A549 (cell line): ENCODE results near the gene NAPA. TPM values are rescaled to one million over a fixed set of nuclear protein-coding genes. Genes with fewer than 3 reads are reported as not detected.

ENCODE experiments used
- ATAC-seq, 2 experiments: fragments of 200-7000 bp in 1 of 2; fragments of >200 bp in 1 of 2; cut with Nextera tagmentation in 1 of 2; cut with Tn5 transposase in 1 of 2; 3 replicates each; pipeline versions ENCODE4 v1.8.0 to v1.9.1; 2018 to 2020; ENCODE audit warnings: mild to moderate bottlenecking in 1 of 2, moderate library complexity in 1 of 2
- CTCF ChIA-PET: fragments of 300-600 bp; sonication (Branson Sonifier 250); formaldehyde crosslinking; extraction: SDS; loops from one replicate; lab custom pipeline; 2021; ENCODE audit warnings: antibody characterized with exemption, inconsistent platforms; lab: Yijun Ruan, JAX
- POLR2A ChIA-PET: fragments of 350-600 bp; formaldehyde crosslinking; extraction: SDS; loops from one replicate; lab custom pipeline; 2021; ENCODE audit warnings: antibody characterized with exemption, inconsistent platforms; lab: Yijun Ruan, JAX
- DNase-seq, 2 experiments: peaks; one replicate each; pipeline versions ENCODE4 v3.0.0 to v3.0.0-alpha.2; 2011 to 2016; ENCODE audit warnings: low read depth in 1 of 2, low spot score in 1 of 2
- FAIRE-seq: peaks from 2 replicates; lab custom pipeline; 2011; peaks lifted over from hg19 to GRCh38; lab: Jason Lieb, UNC
- H3K27ac ChIP-seq, 2 experiments: fragments of >200 bp; sonication (Bioruptor Twin); formaldehyde crosslinking; 3 replicates each; pipeline ENCODE4 v1.5.1; 2016 to 2017
- H3K4me1 ChIP-seq: fragments of >200 bp; sonication (Bioruptor Twin); formaldehyde crosslinking; 3 replicates; pipeline ENCODE4 v1.6.1; 2016
- H3K4me2 ChIP-seq: fragments of >200 bp; sonication (Bioruptor Twin); formaldehyde crosslinking; 3 replicates; pipeline ENCODE4 v1.6.1; 2016
- H3K4me3 ChIP-seq: fragments of >200 bp; sonication (Bioruptor Twin); formaldehyde crosslinking; 3 replicates; pipeline ENCODE4 v1.5.1; 2016
- H3K9me3 ChIP-seq: fragments of >200 bp; sonication (Bioruptor Twin); formaldehyde crosslinking; 3 replicates; pipeline ENCODE4 v1.6.1; 2016
- BCL3 ChIP-seq: fragments of >200 bp; sonication (Bioruptor Twin); formaldehyde crosslinking; IDR thresholded peaks from 3 replicates; pipeline ENCODE4 v1.6.1; 2016
- CHD2 ChIP-seq: fragments of 150-350 bp; IDR thresholded peaks from 2 replicates; pipeline ENCODE4 v1.6.1; 2014; ENCODE audit warnings: low read length; ENCODE audit not compliant: partially characterized antibody
- CTCF ChIP-seq: fragments of >200 bp; sonication (Bioruptor Twin); formaldehyde crosslinking; IDR thresholded peaks from 3 replicates; pipeline ENCODE4 v1.5.1; 2016
- EHF ChIP-seq: fragments of 250-450 bp; sonication (Bioruptor Pico); IDR thresholded peaks from 2 replicates; pipeline ENCODE4 v1.5.0; 2020; ENCODE audit warnings: mild to moderate bottlenecking
- EHMT2 ChIP-seq: fragments of 200-600 bp; sonication (generic); IDR thresholded peaks from 2 replicates; pipeline ENCODE4 v1.6.1; 2016; ENCODE audit warnings: antibody characterized with exemption, low read depth, mild to moderate bottlenecking, moderate library complexity
- FOSL2 ChIP-seq, 2 experiments: fragments of 450-650 bp in 1 of 2; fragments of >200 bp in 1 of 2; sonication (Bioruptor Twin) in 1 of 2; formaldehyde crosslinking; IDR thresholded peaks; 2 replicates each; pipeline versions ENCODE4 v1.5.0 to v1.6.1; 2016 to 2020; ENCODE audit warnings: mild to moderate bottlenecking in 1 of 2, moderate library complexity in 1 of 2
- GATA3 ChIP-seq: IDR thresholded peaks from 2 replicates; pipeline ENCODE4 v1.6.1; 2012; ENCODE audit warnings: borderline replicate concordance
- HDAC2 ChIP-seq: fragments of 200-600 bp; sonication (generic); IDR thresholded peaks from 2 replicates; pipeline ENCODE4 v1.6.1; 2016
- HES2 ChIP-seq: fragments of >200 bp; sonication (Bioruptor Twin); formaldehyde crosslinking; IDR thresholded peaks from 2 replicates; pipeline ENCODE4 v1.6.1; 2016
- HEYL ChIP-seq: fragments of 250-450 bp; sonication (Bioruptor Pico); IDR thresholded peaks from 2 replicates; pipeline ENCODE4 v1.8.0; 2021; ENCODE audit warnings: mild to moderate bottlenecking, moderate library complexity
- HMGXB4 ChIP-seq: fragments of 250-450 bp; sonication (Bioruptor Pico); IDR thresholded peaks from 2 replicates; pipeline ENCODE4 v1.5.0; 2021; ENCODE audit warnings: mild to moderate bottlenecking, moderate library complexity, borderline replicate concordance
- HOXA7 ChIP-seq: fragments of 250-450 bp; sonication (Bioruptor Pico); IDR thresholded peaks from 2 replicates; pipeline ENCODE4 v1.5.0; 2020; ENCODE audit warnings: mild to moderate bottlenecking, moderate library complexity
- HOXB13 ChIP-seq: fragments of 250-450 bp; sonication (Bioruptor Pico); IDR thresholded peaks from 2 replicates; pipeline ENCODE4 v1.5.0; 2020; ENCODE audit warnings: low read depth, mild to moderate bottlenecking, moderate library complexity
- JUN ChIP-seq, 2 experiments: fragments of >200 bp; sonication (Bioruptor Twin); formaldehyde crosslinking; IDR thresholded peaks; 2 replicates in 1 of 2; 3 replicates in 1 of 2; pipeline ENCODE4 v1.6.1; 2016 to 2017
- KDM5A ChIP-seq: fragments of 200-600 bp; sonication (generic); IDR thresholded peaks from 2 replicates; pipeline ENCODE4 v1.6.1; 2016; ENCODE audit warnings: antibody characterized with exemption, mild to moderate bottlenecking
- NFE2L2 ChIP-seq: fragments of 150-350 bp; conservative IDR thresholded peaks from 2 replicates; pipeline ENCODE4 v1.6.1; 2014; ENCODE audit warnings: low read length
- NPAS2 ChIP-seq: fragments of 250-450 bp; sonication (Bioruptor Pico); IDR thresholded peaks from 2 replicates; pipeline ENCODE4 v1.8.0; 2022; ENCODE audit warnings: mild to moderate bottlenecking, moderate library complexity, borderline replicate concordance
- NR3C1 ChIP-seq: fragments of >200 bp; sonication (Bioruptor Twin); formaldehyde crosslinking; IDR thresholded peaks from 3 replicates; pipeline ENCODE4 v1.6.1; 2017
- RCOR1 ChIP-seq: fragments of 150-350 bp; IDR thresholded peaks from 2 replicates; pipeline ENCODE4 v1.6.1; 2014; ENCODE audit warnings: antibody characterized with exemption, low read length, low read depth
- RFX5 ChIP-seq: fragments of 450-650 bp; IDR thresholded peaks from 2 replicates; pipeline ENCODE4 v1.7.1; 2014; ENCODE audit warnings: antibody characterized with exemption, mild to moderate bottlenecking, moderate library complexity
- SREBF2 ChIP-seq: fragments of 450-650 bp; IDR thresholded peaks from 2 replicates; pipeline ENCODE4 v1.6.1; 2014; ENCODE audit warnings: mild to moderate bottlenecking, moderate library complexity
- TFCP2L1 ChIP-seq: fragments of 250-450 bp; sonication (Bioruptor Pico); IDR thresholded peaks from 2 replicates; pipeline ENCODE4 v1.5.0; 2021; ENCODE audit warnings: mild to moderate bottlenecking
- ZC3H11A ChIP-seq: fragments of 450-650 bp; IDR thresholded peaks from 2 replicates; pipeline ENCODE4 v1.6.1; 2014; ENCODE audit warnings: antibody characterized with exemption, mild to moderate bottlenecking
- WGBS: methylation state at CpG from one replicate; pipeline ENCODE4 v1.1.6; 2017; ENCODE audit errors: missing lambda C conversion rate; 5-methylcytosine and 5-hydroxymethylcytosine counted together
- polyA plus RNA-seq, 4 experiments: library from polyadenylated mRNA; depleted of rRNA in 3 of 4; stranded (reverse); fragments of >200 nt; fragmentation: RNase III in 1 of 4; extraction: RNeasy Plus Mini Kit Qiagen cat#74134 plus additional on column Dnase treatment in 1 of 4; gene quantifications; 2 replicates in 3 of 4; 3 replicates in 1 of 4; pipeline ENCODE4 v1.2.3, GENCODE V29; 2011 to 2017

Gene NAPA
- polyA plus RNA-seq, 2 of the 4 experiments (the other 2 are of a cell fraction), result 69.6 to 101 TPM

- no peak for TF ChIP-seq NFE2L2
- no peak for TF ChIP-seq RFX5
- no peak for TF ChIP-seq BCL3
- no peak for TF ChIP-seq CTCF
- no peak for TF ChIP-seq NPAS2
These were observed 7.9 kb downstream of the NAPA start (continued) for GRCh38 chr19:47507012-47507411.

- 89% methylated on average over 8 of the region's 8 CpGs for WGBS
- ChIA-PET CTCF (interaction anchor here (0.6 to 2.8 kb wide), 5 partner anchors 9 to 202 kb away, joined by 3 to 12 read pairs (median 4); partner anchors contain the start of genes KPTN and NAPA), POLR2A (no interaction called here)
- Histone ChIP-seq H3K9me3 (no peaks in the 10 kb centered on the region), H3K4me3 (no peak overlapping the region), H3K27ac (no peak overlapping the region), H3K4me1 (no peaks in the 10 kb centered on the region), H3K4me2 (no peak overlapping the region)
- DNase-seq (no peak), FAIRE-seq (no peak), ATAC-seq (no peak)
- TF ChIP-seq HOXB13 (CRISPR knock-in tag) (no peak), TFCP2L1 (CRISPR knock-in tag) (no peak), ZC3H11A (no peak), GATA3 (no peak), HMGXB4 (CRISPR knock-in tag) (no peak), EHF (no peak), FOSL2 (IDR thresholded peaks at IDR 0.05) (no peak), FOSL2 (CRISPR knock-in tag; IDR thresholded peaks at IDR 0.05) (no peak), CHD2 (no peak), HEYL (CRISPR knock-in tag) (no peak), KDM5A (no peak), RCOR1 (no peak), SREBF2 (no peak), HDAC2 (no peak), JUN (IDR thresholded peaks at IDR 0.05) (no peak), HOXA7 (no peak), HES2 (no peak), NR3C1 (no peak)
These were observed 8.4 kb downstream of the NAPA start for GRCh38 chr19:47506459-47506858.

- no peak for FAIRE-seq
- H3K27ac ChIP-seq, result no peak overlapping the region
- no peaks in the 10 kb centered on the region for H3K4me1 ChIP-seq
- WGBS, result 95% methylated on average over 6 of the region's 6 CpGs
- DNase-seq, result no peak
- ChIA-PET CTCF (interaction anchor here (1.1 to 2.2 kb wide), 2 partner anchors 10 to 69 kb away, joined by 4 to 7 read pairs; partner anchors contain the start of gene NAPA), POLR2A (no interaction called here)
- TF ChIP-seq HOXB13 (CRISPR knock-in tag) (no peak), TFCP2L1 (CRISPR knock-in tag) (no peak), BCL3 (no peak), EHMT2 (no peak)
- H3K4me2 ChIP-seq, result no peak overlapping the region
- H3K4me3 ChIP-seq, result no peak overlapping the region
- ATAC-seq, result no peak
- no peaks in the 10 kb centered on the region for H3K9me3 ChIP-seq
These were observed 9.4 kb downstream of the NAPA start for GRCh38 chr19:47505506-47505905.
